Stimulated activated naive CD4-positive, alpha-beta T cell (primary cell): ENCODE results near the gene LIMK2.

Source experiments
- DNase-seq, 6 experiments: peaks; one replicate each; lab custom pipeline; 2025; lab: John Stamatoyannopoulos, UW

LIMK2 gene

DNA sequence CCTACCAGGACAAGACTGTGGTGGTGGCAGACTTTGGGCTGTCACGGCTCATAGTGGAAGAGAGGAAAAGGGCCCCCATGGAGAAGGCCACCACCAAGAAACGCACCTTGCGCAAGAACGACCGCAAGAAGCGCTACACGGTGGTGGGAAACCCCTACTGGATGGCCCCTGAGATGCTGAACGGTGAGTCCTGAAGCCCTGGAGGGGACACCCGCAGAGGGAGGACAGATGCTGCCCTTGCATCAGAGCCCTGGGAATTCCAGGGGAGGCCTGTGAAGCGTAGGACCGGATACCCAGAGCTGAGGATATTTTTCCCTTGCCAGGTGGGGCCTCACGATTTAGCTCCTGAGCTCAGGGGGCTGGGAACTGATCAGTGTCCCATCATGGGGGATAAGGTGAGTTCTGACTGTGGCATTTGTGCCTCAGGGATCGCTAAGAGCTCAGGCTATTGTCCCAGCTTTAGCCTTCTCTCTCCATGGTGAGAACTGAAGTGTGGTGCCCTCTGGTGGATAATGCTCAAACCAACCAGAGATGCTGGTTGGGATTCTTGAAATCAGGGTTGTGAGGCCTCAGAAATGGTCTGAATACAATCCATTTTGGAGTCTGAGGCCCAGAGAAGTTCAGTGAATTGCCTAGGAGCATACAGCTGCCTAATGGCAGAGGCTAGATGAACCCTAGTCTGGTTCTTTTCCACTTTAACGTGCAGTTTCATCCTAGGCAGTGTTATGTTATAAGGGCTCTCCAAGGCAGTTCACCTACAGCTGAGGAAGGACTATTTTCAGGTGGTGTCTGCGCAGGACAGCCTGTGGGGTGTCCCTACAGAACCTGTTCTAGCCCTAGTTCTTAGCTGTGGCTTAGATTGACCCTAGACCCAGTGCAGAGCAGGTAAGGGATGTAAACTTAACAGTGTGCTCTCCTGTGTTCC is 60.7 kb downstream of the LIMK2 start:
- DNase-seq = peak in 5 of 6 experiments; percentile 12 to 48 (median 31)

GRCh38 chr22:31274017-31274416 is 61.9 kb downstream of the LIMK2 start:
- DNase-seq = no peak

DNA sequence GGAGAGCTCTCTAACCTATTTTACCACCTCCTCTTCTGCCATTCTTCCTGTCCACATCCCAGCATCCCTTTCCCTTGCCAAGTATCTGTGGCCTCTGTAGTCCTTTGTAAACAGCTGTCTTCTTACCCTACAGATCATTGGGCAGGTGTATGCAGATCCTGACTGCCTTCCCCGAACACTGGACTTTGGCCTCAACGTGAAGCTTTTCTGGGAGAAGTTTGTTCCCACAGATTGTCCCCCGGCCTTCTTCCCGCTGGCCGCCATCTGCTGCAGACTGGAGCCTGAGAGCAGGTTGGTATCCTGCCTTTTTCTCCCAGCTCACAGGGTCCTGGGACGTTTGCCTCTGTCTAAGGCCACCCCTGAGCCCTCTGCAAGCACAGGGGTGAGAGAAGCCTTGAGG is 62.9 kb downstream of the LIMK2 start:
- DNase-seq = no peak

DNA sequence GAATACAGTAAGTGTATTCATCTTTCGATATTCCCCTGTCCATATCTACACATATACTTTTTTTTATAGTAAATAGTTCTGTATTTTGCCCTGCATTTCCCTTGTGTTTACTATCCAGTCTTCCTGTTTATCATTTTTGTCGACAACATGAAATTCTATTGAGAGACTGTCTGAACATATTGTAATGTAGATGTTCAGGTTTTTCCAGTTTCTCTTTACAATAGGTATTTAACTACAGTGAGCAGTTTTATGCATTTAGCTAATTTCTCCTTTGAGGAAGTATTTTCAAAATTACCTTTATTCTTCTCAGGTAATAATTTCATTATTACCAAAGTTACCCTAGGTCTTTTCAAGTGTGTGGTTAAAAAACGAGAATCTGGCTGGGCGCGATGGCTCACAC is 63.5 kb downstream of the LIMK2 start:
- no peak for DNase-seq

- DNase-seq = no peak
Measured at GRCh38 chr22:31276426-31277167, 64.5 kb downstream of the LIMK2 start.

DNA sequence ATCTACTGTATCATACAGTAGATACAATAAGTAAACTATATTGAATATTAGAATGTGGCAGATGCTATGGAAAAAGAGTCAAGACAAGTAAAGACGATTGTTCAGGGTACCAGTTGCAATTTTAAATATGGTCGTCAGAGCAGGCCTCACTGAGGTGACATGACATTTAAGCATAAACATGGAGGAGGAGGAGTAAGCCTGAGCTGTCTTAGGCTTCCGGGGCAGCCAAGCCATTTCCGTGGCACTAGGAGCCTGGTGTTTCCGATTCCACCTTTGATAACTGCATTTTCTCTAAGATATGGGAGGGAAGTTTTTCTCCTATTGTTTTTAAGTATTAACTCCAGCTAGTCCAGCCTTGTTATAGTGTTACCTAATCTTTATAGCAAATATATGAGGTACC is 65.6 kb downstream of the LIMK2 start:
- DNase-seq = peak in 1 of 6 experiments; percentile 43

DNA sequence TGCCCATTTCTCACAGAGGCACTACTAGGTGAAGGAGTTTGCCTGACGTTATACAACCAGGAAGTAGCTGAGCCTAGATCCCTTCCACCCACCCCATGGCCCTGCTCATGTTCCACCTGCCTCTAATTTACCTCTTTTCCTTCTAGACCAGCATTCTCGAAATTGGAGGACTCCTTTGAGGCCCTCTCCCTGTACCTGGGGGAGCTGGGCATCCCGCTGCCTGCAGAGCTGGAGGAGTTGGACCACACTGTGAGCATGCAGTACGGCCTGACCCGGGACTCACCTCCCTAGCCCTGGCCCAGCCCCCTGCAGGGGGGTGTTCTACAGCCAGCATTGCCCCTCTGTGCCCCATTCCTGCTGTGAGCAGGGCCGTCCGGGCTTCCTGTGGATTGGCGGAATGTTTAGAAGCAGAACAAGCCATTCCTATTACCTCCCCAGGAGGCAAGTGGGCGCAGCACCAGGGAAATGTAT is 66.1 kb downstream of the LIMK2 start:
- DNase-seq = peak in 2 of 6 experiments; percentile 43 to 52

GRCh38 chr22:31278626-31279326 is 66.7 kb downstream of the LIMK2 start:
- DNase-seq = peak; percentile 44 to 84 (median 58)

GRCh38 chr22:31279327-31279669 is 67.2 kb downstream of the LIMK2 start:
- peak in 1 of 6 experiments; percentile 45 for DNase-seq

DNA sequence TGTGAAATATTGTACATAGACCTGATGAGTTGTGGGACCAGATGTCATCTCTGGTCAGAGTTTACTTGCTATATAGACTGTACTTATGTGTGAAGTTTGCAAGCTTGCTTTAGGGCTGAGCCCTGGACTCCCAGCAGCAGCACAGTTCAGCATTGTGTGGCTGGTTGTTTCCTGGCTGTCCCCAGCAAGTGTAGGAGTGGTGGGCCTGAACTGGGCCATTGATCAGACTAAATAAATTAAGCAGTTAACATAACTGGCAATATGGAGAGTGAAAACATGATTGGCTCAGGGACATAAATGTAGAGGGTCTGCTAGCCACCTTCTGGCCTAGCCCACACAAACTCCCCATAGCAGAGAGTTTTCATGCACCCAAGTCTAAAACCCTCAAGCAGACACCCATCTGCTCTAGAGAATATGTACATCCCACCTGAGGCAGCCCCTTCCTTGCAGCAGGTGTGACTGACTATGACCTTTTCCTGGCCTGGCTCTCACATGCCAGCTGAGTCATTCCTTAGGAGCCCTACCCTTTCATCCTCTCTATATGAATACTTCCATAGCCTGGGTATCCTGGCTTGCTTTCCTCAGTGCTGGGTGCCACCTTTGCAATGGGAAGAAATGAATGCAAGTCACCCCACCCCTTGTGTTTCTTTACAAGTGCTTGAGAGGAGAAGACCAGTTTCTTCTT is 67.9 kb downstream of the LIMK2 start:
- DNase-seq = peak in 2 of 6 experiments; percentile 53 to 54

GRCh38 chr22:31281733-31282132 is 69.6 kb downstream of the LIMK2 start:
- DNase-seq = peak in 2 of 6 experiments; percentile 33 to 35

DNA sequence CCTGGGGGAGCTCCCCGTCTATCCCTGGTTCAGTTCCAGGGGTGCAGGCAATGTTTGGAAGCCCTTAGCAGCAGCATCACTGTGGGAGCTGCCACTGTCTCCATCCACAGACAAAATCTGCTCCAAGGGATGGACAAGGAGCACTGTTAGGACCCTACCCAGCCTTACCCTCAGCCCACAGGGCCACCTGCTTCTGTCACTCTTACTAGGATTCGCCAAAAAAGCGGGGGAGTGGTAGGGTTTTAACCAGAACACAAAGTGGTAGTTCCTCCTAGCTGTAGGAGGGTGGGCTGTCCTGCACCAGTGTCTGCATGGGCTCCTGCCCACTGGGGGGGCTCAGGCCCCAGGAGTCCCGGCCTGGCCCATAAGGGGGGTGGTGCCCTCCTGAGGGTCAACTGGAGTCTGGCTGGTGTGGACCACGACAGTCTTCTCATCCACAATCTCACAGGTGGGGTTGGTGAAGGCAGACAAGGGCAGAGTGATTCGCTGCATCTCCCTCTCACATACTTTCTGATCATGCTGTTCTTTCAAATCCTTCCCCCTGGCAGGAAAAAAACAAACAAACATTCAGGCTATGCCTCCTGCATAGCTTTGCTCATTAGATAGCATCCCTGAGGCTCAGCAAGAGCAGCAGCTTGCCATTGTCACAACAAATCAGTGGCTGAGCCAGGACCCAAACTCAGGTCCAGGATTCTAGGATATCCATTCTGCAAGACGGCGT is 70.8 kb downstream of the LIMK2 start:
- peak in 2 of 6 experiments; percentile 22 to 28 for DNase-seq

GRCh38 chr22:31284281-31285155 is 72.4 kb downstream of the LIMK2 start:
- peak in 2 of 6 experiments; percentile 21 to 35 for DNase-seq

DNA sequence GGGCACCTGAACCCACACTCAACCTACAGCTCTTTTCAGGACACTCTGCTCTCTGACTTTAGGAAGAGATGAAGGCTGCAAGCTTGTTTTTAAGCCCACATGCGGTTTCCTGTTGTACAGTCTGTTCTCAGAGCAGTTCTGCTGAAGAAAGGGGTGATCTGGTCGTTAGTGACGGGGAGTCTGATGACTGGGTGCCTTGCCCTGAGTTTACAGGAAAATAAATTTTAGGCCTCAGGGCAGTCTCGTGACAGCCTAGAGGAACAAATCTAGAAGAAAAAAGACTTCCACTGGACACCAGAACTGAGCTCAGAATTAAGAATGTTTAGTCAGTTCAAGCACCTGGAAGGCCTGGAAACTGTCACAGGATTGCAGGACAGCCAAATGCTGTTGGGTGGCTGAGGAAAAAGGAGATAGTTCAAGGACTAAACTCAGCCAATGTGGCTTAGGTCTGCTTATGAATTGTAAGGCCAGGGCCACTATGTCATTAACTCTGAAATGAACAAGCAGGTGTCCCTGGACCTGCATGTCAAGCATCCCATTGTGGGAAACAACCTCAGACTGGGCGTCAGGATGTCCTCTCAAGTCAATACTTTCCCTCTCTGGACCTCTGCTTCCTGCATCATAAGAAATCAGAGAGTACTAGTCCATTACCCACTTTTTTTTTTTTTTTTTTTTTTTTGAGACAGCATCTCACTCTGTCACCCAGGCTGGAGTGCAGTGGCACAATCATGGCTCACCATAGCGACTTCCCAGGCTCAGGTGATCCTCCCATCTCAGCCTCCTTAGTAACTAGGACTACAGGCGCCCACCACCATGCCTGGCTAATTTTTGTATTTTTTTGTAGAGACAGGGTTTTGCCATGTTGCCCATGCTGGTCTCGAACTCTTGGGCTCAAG is 74.5 kb downstream of the LIMK2 start:
- peak; percentile 47 to 88 (median 80) for DNase-seq

GRCh38 chr22:31287818-31288495 is 75.9 kb downstream of the LIMK2 start:
- DNase-seq = no peak

GRCh38 chr22:31288496-31289240 is 76.6 kb downstream of the LIMK2 start:
- DNase-seq = peak in 1 of 6 experiments; percentile 36

GRCh38 chr22:31289344-31289743 is 77.2 kb downstream of the LIMK2 start:
- peak in 2 of 6 experiments; percentile 50 to 71 for DNase-seq
